PC-3 (cell line): ENCODE results near the gene TGM4. TPM values are rescaled to one million over a fixed set of nuclear protein-coding genes. Genes with fewer than 3 reads are reported as not detected.

ENCODE experiments used
- ATAC-seq: fragments of 200-7000 bp; cut with Tn5 transposase; 2 replicates; pipeline ENCODE4 v1.9.1; 2020; ENCODE audit warnings: mild to moderate bottlenecking, moderate library complexity
- BruUV-seq: library from RNA; stranded (reverse); fragments of 400-500 nt; replicated peaks from 2 replicates; lab custom pipeline; 2021; lab: Mats Ljungman, UMichigan
- CTCF ChIA-PET: fragments of 300-600 bp; sonication (Branson Sonifier 250); formaldehyde crosslinking; loops from one replicate; lab custom pipeline; 2022; ENCODE audit warnings: antibody characterized with exemption; lab: Charles Lee
- POLR2A ChIA-PET: fragments of 300-600 bp; sonication (Branson Sonifier 250); formaldehyde crosslinking; loops from one replicate; lab custom pipeline; 2022; ENCODE audit warnings: antibody characterized with exemption; ENCODE audit not compliant: unreplicated experiment; lab: Charles Lee
- DNase-seq: peaks from one replicate; pipeline ENCODE4 v3.0.0-alpha.2; 2015
- H2AFZ ChIP-seq: fragments of 300-600 bp; sonication (generic); 2 replicates; pipeline ENCODE4 v1.6.0; 2016; ENCODE audit warnings: antibody characterized with exemption, low read length
- H3F3A ChIP-seq: fragments of 300-600 bp; sonication (generic); one replicate; pipeline ENCODE4 v1.6.0; 2017; ENCODE audit warnings: antibody characterized with exemption, low read length, control low read depth, mild to moderate bottlenecking; ENCODE audit not compliant: unreplicated experiment
- H3K27ac ChIP-seq: fragments of 300-600 bp; sonication (generic); 2 replicates; pipeline ENCODE4 v1.5.1; 2016; ENCODE audit warnings: mild to moderate bottlenecking, low read length
- H3K27me3 ChIP-seq: fragments of 300-600 bp; sonication (generic); 2 replicates; pipeline ENCODE4 v1.6.1; 2016; ENCODE audit warnings: low read length, mixed read lengths
- H3K36me3 ChIP-seq: fragments of 300-600 bp; sonication (generic); 2 replicates; pipeline ENCODE4 v1.6.1; 2016; ENCODE audit warnings: low read depth, mixed run types, low read length, mixed read lengths
- H3K4me1 ChIP-seq: fragments of 300-600 bp; sonication (generic); 2 replicates; pipeline ENCODE4 v1.5.1; 2016; ENCODE audit warnings: low read length; ENCODE audit not compliant: insufficient read depth
- H3K4me2 ChIP-seq: fragments of 300-600 bp; sonication (generic); 2 replicates; pipeline ENCODE4 v1.6.0; 2016; ENCODE audit warnings: low read length
- H3K4me3 ChIP-seq: fragments of 300-600 bp; sonication (generic); 2 replicates; pipeline ENCODE4 v1.5.1; 2016; ENCODE audit warnings: mild to moderate bottlenecking, low read length, mixed read lengths
- H3K79me2 ChIP-seq: fragments of 300-600 bp; sonication (generic); 2 replicates; pipeline ENCODE4 v1.6.1; 2017; ENCODE audit warnings: low read length, mixed read lengths
- H3K9ac ChIP-seq: fragments of 300-600 bp; sonication (generic); 2 replicates; pipeline ENCODE4 v1.6.0; 2016; ENCODE audit warnings: mild to moderate bottlenecking, low read length
- H3K9me2 ChIP-seq: fragments of 300-600 bp; sonication (generic); replicated peaks from 2 replicates; pipeline ENCODE4 v1.6.1; 2016; ENCODE audit warnings: mixed run types, low read length, mixed read lengths
- H3K9me3 ChIP-seq: fragments of 300-600 bp; sonication (generic); 2 replicates; pipeline ENCODE4 v1.6.1; 2016; ENCODE audit warnings: low read length, mixed read lengths
- H4K20me1 ChIP-seq: fragments of 300-600 bp; sonication (generic); 2 replicates; pipeline ENCODE4 v1.6.1; 2016; ENCODE audit warnings: low read length, mixed read lengths
- EZH2 ChIP-seq: fragments of 300-600 bp; sonication (generic); IDR thresholded peaks from one replicate; pipeline ENCODE4 v1.6.1; 2017; ENCODE audit warnings: antibody characterized with exemption, mild to moderate bottlenecking, low read length; ENCODE audit not compliant: unreplicated experiment
- EZH2phosphoT487 ChIP-seq: fragments of 300-600 bp; sonication (generic); IDR thresholded peaks from 2 replicates; pipeline ENCODE4 v1.6.1; 2018; ENCODE audit warnings: mild to moderate bottlenecking, antibody characterized with exemption, low read length, borderline replicate concordance
- intact Hi-C: fragments of 100-400 bp; cut with micrococcal nuclease; formaldehyde crosslinking; loops from 2 replicates; pipeline ENCODE4 v1.9.0; 2023
- total RNA-seq: library from RNA; depleted of rRNA; stranded (reverse); fragments of >200 nt; gene quantifications from 2 replicates; pipeline ENCODE4 v1.2.3, GENCODE V29; 2014
- TF ChIP-seq, protein P1 (sequence below): fragments of 300-600 bp; sonication (generic); conservative IDR thresholded peaks from 2 replicates; pipeline ENCODE4 v1.5.1; 2017; ENCODE audit warnings: antibody characterized with exemption, low read depth, mild to moderate bottlenecking, low read length

TGM4 gene
- total RNA-seq, 1 experiment from 2014 or later, result 1.2 TPM

- ATAC-seq (no peak), DNase-seq (no peak)
- Histone ChIP-seq H3K27ac (no peak overlapping the region), H3F3A (no peaks in the 10 kb centered on the region), H3K4me1 (no peaks in the 10 kb centered on the region), H2AFZ (no peak overlapping the region), H3K36me3 (peaks cover 9% of the 10 kb centered on the region), H3K27me3 (no peaks in the 10 kb centered on the region), H3K9me3 (no peaks in the 10 kb centered on the region), H3K4me2 (no peak overlapping the region), H4K20me1 (no peaks in the 10 kb centered on the region), H3K9me2 (no peaks in the 10 kb centered on the region), H3K4me3 (no peak overlapping the region), H3K79me2 (no peaks in the 10 kb centered on the region), H3K9ac (no peak overlapping the region)
- intact Hi-C loops, result no loop called here
- TF ChIP-seq, protein P1, sequence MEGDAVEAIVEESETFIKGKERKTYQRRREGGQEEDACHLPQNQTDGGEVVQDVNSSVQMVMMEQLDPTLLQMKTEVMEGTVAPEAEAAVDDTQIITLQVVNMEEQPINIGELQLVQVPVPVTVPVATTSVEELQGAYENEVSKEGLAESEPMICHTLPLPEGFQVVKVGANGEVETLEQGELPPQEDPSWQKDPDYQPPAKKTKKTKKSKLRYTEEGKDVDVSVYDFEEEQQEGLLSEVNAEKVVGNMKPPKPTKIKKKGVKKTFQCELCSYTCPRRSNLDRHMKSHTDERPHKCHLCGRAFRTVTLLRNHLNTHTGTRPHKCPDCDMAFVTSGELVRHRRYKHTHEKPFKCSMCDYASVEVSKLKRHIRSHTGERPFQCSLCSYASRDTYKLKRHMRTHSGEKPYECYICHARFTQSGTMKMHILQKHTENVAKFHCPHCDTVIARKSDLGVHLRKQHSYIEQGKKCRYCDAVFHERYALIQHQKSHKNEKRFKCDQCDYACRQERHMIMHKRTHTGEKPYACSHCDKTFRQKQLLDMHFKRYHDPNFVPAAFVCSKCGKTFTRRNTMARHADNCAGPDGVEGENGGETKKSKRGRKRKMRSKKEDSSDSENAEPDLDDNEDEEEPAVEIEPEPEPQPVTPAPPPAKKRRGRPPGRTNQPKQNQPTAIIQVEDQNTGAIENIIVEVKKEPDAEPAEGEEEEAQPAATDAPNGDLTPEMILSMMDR, result no peak
- TF ChIP-seq EZH2phosphoT487, result no peak
- TF ChIP-seq EZH2, result no peak
- ChIA-PET POLR2A (no interaction called here), CTCF (no interaction called here)
- no TSS peak for BruUV-seq
These were observed 43.7 kb downstream of the TGM4 start for GRCh38 chr3:44918087-44918486.

- no peak for ATAC-seq
- CTCF ChIA-PET, result no interaction called here
- TF ChIP-seq EZH2phosphoT487, result no peak
- TF ChIP-seq, protein P1, result no peak
- no peak for TF ChIP-seq EZH2
These were observed 44.2 kb downstream of the TGM4 start for GRCh38 chr3:44918581-44918980.

DNA sequence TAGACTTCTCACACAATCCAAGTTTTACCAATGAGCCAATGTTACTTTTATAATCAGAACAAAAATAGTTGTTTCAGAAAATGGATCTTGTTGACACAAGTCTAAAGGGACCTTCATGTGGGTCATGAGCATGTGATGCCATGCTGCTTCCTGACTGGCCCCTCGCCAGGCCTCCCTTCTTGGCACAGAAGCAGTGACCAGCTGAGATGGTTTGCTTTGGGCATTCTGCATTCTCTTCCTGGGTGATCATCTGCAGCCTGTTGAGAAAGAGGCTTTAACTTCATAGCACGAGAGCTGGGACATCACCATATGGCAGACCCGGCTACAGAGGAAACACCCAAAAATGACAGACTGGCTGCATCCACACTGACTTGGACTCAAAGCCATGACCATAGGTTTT lies 45.7 kb downstream of the TGM4 start:
- no peak for ATAC-seq
- no peaks in the 10 kb centered on the region for H3K27me3 ChIP-seq

More at GRCh38 chr3:44918581-44918980, 44.2 kb downstream of the TGM4 start:
- Histone ChIP-seq H3K9ac (no peak overlapping the region), H2AFZ (no peak overlapping the region), H3K4me2 (no peak overlapping the region), H3K27me3 (no peaks in the 10 kb centered on the region), H4K20me1 (no peaks in the 10 kb centered on the region), H3F3A (no peaks in the 10 kb centered on the region), H3K4me3 (no peak overlapping the region), H3K79me2 (no peaks in the 10 kb centered on the region), H3K4me1 (no peaks in the 10 kb centered on the region), H3K36me3 (peaks cover 9% of the 10 kb centered on the region), H3K27ac (no peak overlapping the region), H3K9me3 (no peaks in the 10 kb centered on the region), H3K9me2 (no peaks in the 10 kb centered on the region)
- POLR2A ChIA-PET, result no interaction called here
- DNase-seq, result no peak
- BruUV-seq, result no TSS peak
- intact Hi-C loops, result no loop called here

More for the DNA sequence above, 45.7 kb downstream of the TGM4 start:
- Histone ChIP-seq H3F3A (no peaks in the 10 kb centered on the region), H3K27ac (no peak overlapping the region), H2AFZ (no peak overlapping the region), H3K4me2 (no peak overlapping the region), H3K9ac (no peak overlapping the region), H3K79me2 (no peaks in the 10 kb centered on the region), H3K36me3 (peaks cover 13% of the 10 kb centered on the region), H3K4me3 (no peak overlapping the region), H3K9me2 (no peaks in the 10 kb centered on the region), H4K20me1 (no peaks in the 10 kb centered on the region), H3K9me3 (no peaks in the 10 kb centered on the region), H3K4me1 (0 out of 2 replicates have a peak, but pooled peaks cover 5% of the 10 kb centered on the region)
- ChIA-PET POLR2A (no interaction called here), CTCF (no interaction called here)
- no TSS peak for BruUV-seq
- TF ChIP-seq EZH2, result no peak
- TF ChIP-seq, protein P1, result no peak
- no peak for TF ChIP-seq EZH2phosphoT487
- DNase-seq, result no peak
- intact Hi-C loops, result no loop called here
